GM12878 (cell line): Measurements from ENCODE around the gene ASB14. TPM values are rescaled to one million over a fixed set of nuclear protein-coding genes. Genes with fewer than 3 reads are reported as not detected.

Experiments used
- ATAC-seq: fragments of 200-7000 bp; cut with Tn5 transposase; 3 replicates; pipeline ENCODE4 v1.9.1; 2020; ENCODE audit warnings: mild to moderate bottlenecking, moderate library complexity
- BruUV-seq: library from RNA; stranded (reverse); fragments of 400-500 nt; replicated peaks from 2 replicates; lab custom pipeline; 2021; lab: Mats Ljungman, UMichigan
- CTCF ChIA-PET: fragments of 300-600 bp; sonication (Branson Sonifier 250); formaldehyde crosslinking; extraction: SDS; loops from one replicate; lab custom pipeline; 2021; ENCODE audit warnings: inconsistent platforms; lab: Yijun Ruan, JAX
- POLR2A ChIA-PET: fragments of 350-600 bp; formaldehyde crosslinking; extraction: SDS; loops from one replicate; lab custom pipeline; 2021; ENCODE audit warnings: inconsistent platforms; lab: Charles Lee
- RAD21 ChIA-PET: fragments of 300-600 bp; sonication (Branson Sonifier 250); formaldehyde crosslinking; loops from one replicate; lab custom pipeline; 2023; ENCODE audit warnings: antibody characterized with exemption; ENCODE audit not compliant: unreplicated experiment; lab: Charles Lee
- SMC1A ChIA-PET: fragments of 300-600 bp; sonication (Branson Sonifier 250); formaldehyde crosslinking; loops from one replicate; lab custom pipeline; 2023; ENCODE audit not compliant: unreplicated experiment, uncharacterized antibody; lab: Charles Lee
- DNase-seq: peaks from one replicate; pipeline ENCODE4 v3.0.0-alpha.2; 2011; ENCODE audit warnings: low read depth, low spot score
- FAIRE-seq: peaks from 3 replicates; lab custom pipeline; 2011; peaks lifted over from hg19 to GRCh38; lab: Jason Lieb, UNC
- H2AFZ ChIP-seq: 2 replicates; pipeline ENCODE4 v1.6.0; 2011; ENCODE audit warnings: low read depth, low read length, control low read depth; ENCODE audit not compliant: control insufficient read depth
- H3K27ac ChIP-seq: 2 replicates; pipeline ENCODE4 v1.5.1; 2011; ENCODE audit warnings: control low read depth; ENCODE audit not compliant: control insufficient read depth, insufficient read depth
- H3K27me3 ChIP-seq, 2 experiments: replicated peaks in 1 of 2; 2 replicates each; pipeline versions ENCODE4 v1.6.0 to v1.6.1; 2011; ENCODE audit warnings: low read length in 1 of 2; ENCODE audit not compliant: control insufficient read depth in 2 of 2, insufficient read depth in 2 of 2
- H3K36me3 ChIP-seq, 2 experiments: 2 replicates each; pipeline ENCODE4 v1.5.1; 2011; ENCODE audit warnings: low read length in 1 of 2; ENCODE audit not compliant: control insufficient read depth in 2 of 2, insufficient read depth in 2 of 2
- H3K4me1 ChIP-seq: 2 replicates; pipeline ENCODE4 v1.6.1; 2011; ENCODE audit warnings: mild to moderate bottlenecking, low read length, moderate library complexity, mixed read lengths; ENCODE audit not compliant: control insufficient read depth, insufficient read depth
- H3K4me2 ChIP-seq: 2 replicates; pipeline ENCODE4 v1.6.0; 2011; ENCODE audit warnings: control low read depth; ENCODE audit not compliant: control insufficient read depth, insufficient read depth
- H3K4me3 ChIP-seq: fragments of 200-600 bp; sonication (generic); 2 replicates; pipeline ENCODE4 v1.5.1; 2016
- H3K79me2 ChIP-seq: 2 replicates; pipeline ENCODE4 v1.6.0; 2011; ENCODE audit warnings: low read length; ENCODE audit not compliant: control insufficient read depth, insufficient read depth
- H3K9ac ChIP-seq: 2 replicates; pipeline ENCODE4 v1.8.0; 2011; ENCODE audit warnings: low read length, control low read depth, mixed read lengths; ENCODE audit not compliant: control insufficient read depth, insufficient read depth
- H3K9me3 ChIP-seq: replicated peaks from 3 replicates; pipeline ENCODE4 v1.5.1; 2011; ENCODE audit warnings: mild to moderate bottlenecking, low read length; ENCODE audit not compliant: control insufficient read depth, insufficient read depth
- H4K20me1 ChIP-seq: 2 replicates; pipeline ENCODE4 v1.6.0; 2011; ENCODE audit not compliant: control insufficient read depth, insufficient read depth
- BRCA1 ChIP-seq: IDR thresholded peaks from 2 replicates; pipeline ENCODE4 v1.6.1; 2011; ENCODE audit warnings: low read depth, low read length, improper control_type of control experiment
- CHD4 ChIP-seq: fragments of 200-600 bp; sonication (generic); IDR thresholded peaks from 2 replicates; pipeline ENCODE4 v1.6.1; 2016; ENCODE audit warnings: mild to moderate bottlenecking
- ESRRA ChIP-seq: IDR thresholded peaks from 2 replicates; pipeline ENCODE4 v1.6.1; 2012; ENCODE audit warnings: mild to moderate bottlenecking, low read length, improper control_type of control experiment
- FOXK2 ChIP-seq: fragments of 450-650 bp; IDR thresholded peaks from 2 replicates; pipeline ENCODE4 v1.6.1; 2017; ENCODE audit warnings: mild to moderate bottlenecking, moderate library complexity
- HDAC6 ChIP-seq: fragments of 200-600 bp; sonication (generic); IDR thresholded peaks from one replicate; pipeline ENCODE4 v1.8.0; 2017; ENCODE audit warnings: antibody characterized with exemption; ENCODE audit not compliant: unreplicated experiment
- MYC ChIP-seq: IDR thresholded peaks from 2 replicates; pipeline ENCODE4 v1.6.1; 2011; ENCODE audit warnings: mild to moderate bottlenecking, low read length, moderate library complexity, inconsistent platforms; ENCODE audit not compliant: insufficient read depth, insufficient replicate concordance, insufficient read length, severe bottlenecking
- POLR2A ChIP-seq: IDR thresholded peaks from 2 replicates; pipeline ENCODE4 v1.6.1; 2011; ENCODE audit warnings: low read depth, mild to moderate bottlenecking, low read length
- POLR2AphosphoS2 ChIP-seq: IDR thresholded peaks from 2 replicates; pipeline ENCODE4 v1.6.1; 2011; ENCODE audit warnings: low read depth, mild to moderate bottlenecking, low read length, improper control_type of control experiment, moderate library complexity
- POLR2AphosphoS5 ChIP-seq: IDR thresholded peaks from 2 replicates; pipeline ENCODE4 v1.6.1; 2011; ENCODE audit warnings: mild to moderate bottlenecking, low read length, inconsistent platforms
- STAT3 ChIP-seq: IDR thresholded peaks from 2 replicates; pipeline ENCODE4 v1.6.1; 2011; ENCODE audit warnings: low read depth, low read length, improper control_type of control experiment
- TARDBP ChIP-seq: IDR thresholded peaks from 2 replicates; pipeline ENCODE4 v1.6.1; 2016; ENCODE audit warnings: borderline replicate concordance
- TBL1XR1 ChIP-seq: IDR thresholded peaks from 2 replicates; pipeline ENCODE4 v1.6.1; 2012; ENCODE audit warnings: low read depth, low read length, improper control_type of control experiment
- WGBS: methylation state at CpG from one replicate; pipeline ENCODE4 v1.1.6; 2016; ENCODE audit warnings: low lambda C conversion rate; ENCODE audit not compliant: insufficient replicate concordance, insufficient coverage; ENCODE audit errors: missing lambda C conversion rate; 5-methylcytosine and 5-hydroxymethylcytosine counted together
- in situ Hi-C: fragments of 300-500 bp; cut with MboI; formaldehyde crosslinking; loops from 9 replicates; pipeline ENCODE4 v1.14.3; 2018; ENCODE audit warnings: mixed read lengths
- intact Hi-C: fragments of 100-400 bp; cut with micrococcal nuclease; formaldehyde crosslinking; loops from one replicate; pipeline ENCODE4 v1.14.2; 2022; ENCODE audit not compliant: unreplicated experiment
- polyA plus RNA-seq, 11 experiments: library from polyadenylated mRNA; depleted of rRNA in 4 of 11; unstranded in 6 of 11; stranded (reverse) in 5 of 11; fragments of >200 nt; fragmentation: Nextera tagmentation in 4 of 11; fragmentation: Illumina TruSeq in 1 of 11; extraction: Ambion mirVana in 4 of 11; extraction: Trizol in 1 of 11; gene quantifications; 1 replicate in 1 of 11; 2 replicates in 10 of 11; pipeline versions ENCODE4 v1.2.1 to v1.2.3, GENCODE V29; 2011 to 2016; ENCODE audit warnings: inconsistent platforms in 2 of 11, missing spikeins in 2 of 11, low read depth in 1 of 11
- total RNA-seq, 4 experiments: library from RNA; depleted of rRNA in 3 of 4; stranded (reverse); fragments of >200 nt in 3 of 4; fragmentation: Illumina TruSeq in 1 of 4; extraction: Trizol in 1 of 4; gene quantifications; 2 replicates each; pipeline versions ENCODE4 v1.2.1 to v1.2.3, GENCODE V29; 2013 to 2021
- TF ChIP-seq, protein P1 (sequence below): IDR thresholded peaks from 2 replicates; pipeline ENCODE4 v1.6.1; 2011; ENCODE audit warnings: borderline replicate concordance, low read depth, mild to moderate bottlenecking, moderate library complexity, low read length; ENCODE audit not compliant: insufficient read depth, poor library complexity, severe bottlenecking
- TF ChIP-seq, protein P2 (sequence below): fragments of 450-650 bp; IDR thresholded peaks from 2 replicates; pipeline ENCODE4 v1.6.1; 2017; ENCODE audit warnings: mild to moderate bottlenecking

ASB14 gene
- total and polyA plus RNA-seq, 10 of the 15 experiments (the other 5 are each of a cell fraction or from before 2014, with no cell fraction given), result 0.18 to 0.63 (median 0.21) TPM; not detected in 6

DNA sequence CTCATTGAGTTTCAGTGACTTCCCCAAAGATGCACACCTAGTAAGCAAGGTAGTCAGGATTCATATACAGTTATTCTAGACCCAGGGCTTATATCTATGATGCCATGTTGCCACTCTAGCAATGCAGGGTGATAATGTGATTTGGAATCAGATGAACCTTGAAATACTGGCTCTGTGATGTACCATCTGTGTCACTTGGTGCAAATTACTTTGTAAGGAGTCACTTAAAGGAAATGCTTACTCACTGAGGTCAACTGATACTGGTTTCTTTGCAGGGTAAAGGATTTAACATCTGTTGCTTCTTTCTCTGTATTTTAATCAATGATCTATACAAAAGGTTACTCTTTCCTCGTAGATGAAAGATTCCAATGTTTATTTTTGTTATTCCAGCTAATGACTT is 10.8 kb downstream of the ASB14 start:
- BruUV-seq, result no TSS peak
- ATAC-seq, result no peak
- intact Hi-C loops, result no loop called here

DNA sequence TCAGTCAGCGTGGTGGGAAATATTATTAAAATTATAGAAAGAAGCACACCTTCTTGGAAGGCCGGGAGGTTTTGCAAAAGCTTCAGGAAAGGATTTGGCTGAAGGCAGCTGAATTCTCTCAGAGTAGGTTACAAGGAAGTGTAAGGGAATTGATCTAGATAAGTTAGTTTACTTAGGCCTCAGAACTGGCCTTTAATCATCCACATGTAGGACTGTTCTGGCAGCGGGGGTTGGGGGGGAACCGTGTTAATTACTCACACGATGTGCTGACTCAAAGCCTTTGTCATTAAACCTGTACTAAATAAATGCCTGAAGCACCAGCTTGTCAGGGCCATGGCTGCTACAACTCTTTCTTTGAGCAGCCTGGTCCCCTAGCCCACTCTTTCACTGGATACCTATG is 12.8 kb downstream of the ASB14 start:
- POLR2A ChIA-PET, result interaction anchor here (0.6 to 0.7 kb wide), 2 partner anchors 10 to 272 kb away, joined by 4 to 9 read pairs; no protein-coding TSS in a partner anchor
- CTCF ChIA-PET, result interaction anchor here (0.6 to 1.2 kb wide), 2 partner anchors 110 to 323 kb away, joined by 3 to 4 read pairs; no protein-coding TSS in a partner anchor
- in situ Hi-C loops, result no loop called here

More for the DNA sequence above, 10.8 kb downstream of the ASB14 start:
- POLR2A ChIA-PET, result interaction anchor here (0.6 kb wide), 1 partner anchor 56 kb away, joined by 3 read pairs; no protein-coding TSS in a partner anchor
- no peaks in the 10 kb centered on the region; the same call in 2 of the 3 replicates for H3K9me3 ChIP-seq
- no peak overlapping the region for H3K9ac ChIP-seq
- 36% methylated on average over 1 of the region's 1 CpG for WGBS
- H4K20me1 ChIP-seq, result no peaks in the 10 kb centered on the region
- H3K4me1 ChIP-seq, result no peaks in the 10 kb centered on the region
- TF ChIP-seq POLR2AphosphoS2 (0 out of 2 replicates have a peak, but pooled peaks have one; percentile 27), BRCA1 (no peak)
- TF ChIP-seq, all 136 proteins: peak for 1
- ChIA-PET SMC1A (interaction anchor here (0.6 kb wide), 1 partner anchor 23 kb away, joined by 4 read pairs; no protein-coding TSS in a partner anchor), RAD21 (no interaction called here), CTCF (no interaction called here)
- Histone ChIP-seq H3K4me2 (no peak overlapping the region), H3K79me2 (no peaks in the 10 kb centered on the region), H3K36me3 (no peaks in the 10 kb centered on the region), H3K4me3 (no peak overlapping the region), H3K27me3 (no peaks in the 10 kb centered on the region), H3K27ac (no peak overlapping the region), H2AFZ (no peak overlapping the region)
- FAIRE-seq (no peak), DNase-seq (no peak)
- in situ Hi-C loops, result no loop called here

More for the DNA sequence above, 12.8 kb downstream of the ASB14 start:
- no peaks in the 10 kb centered on the region for H3K36me3 ChIP-seq
- H3K27ac ChIP-seq, result no peak overlapping the region
- no peak overlapping the region for H3K4me2 ChIP-seq
- RAD21 ChIA-PET, result no interaction called here
- no peak overlapping the region for H3K9ac ChIP-seq
- SMC1A ChIA-PET, result no interaction called here
- no peak overlapping the region for H2AFZ ChIP-seq
- H4K20me1 ChIP-seq, result no peaks in the 10 kb centered on the region
- no peaks in the 10 kb centered on the region for H3K4me1 ChIP-seq
- H3K27me3 ChIP-seq, result no peaks in the 10 kb centered on the region
- no peak for ATAC-seq
- 98% methylated on average over 5 of the region's 5 CpGs for WGBS
- intact Hi-C loops, result no loop called here
- H3K79me2 ChIP-seq, result no peaks in the 10 kb centered on the region
- no peaks in the 10 kb centered on the region for H3K9me3 ChIP-seq
- H3K4me3 ChIP-seq, result no peak overlapping the region
- no peak for DNase-seq
- no peak for FAIRE-seq
- TF ChIP-seq POLR2AphosphoS5 (no peak), FOXK2 (no peak), ESRRA (no peak), TBL1XR1 (no peak), STAT3 (no peak), POLR2A (no peak), MYC (no peak), TARDBP (no peak), POLR2AphosphoS2 (no peak), CHD4 (no peak), HDAC6 (no peak)
- TF ChIP-seq, protein P1, sequence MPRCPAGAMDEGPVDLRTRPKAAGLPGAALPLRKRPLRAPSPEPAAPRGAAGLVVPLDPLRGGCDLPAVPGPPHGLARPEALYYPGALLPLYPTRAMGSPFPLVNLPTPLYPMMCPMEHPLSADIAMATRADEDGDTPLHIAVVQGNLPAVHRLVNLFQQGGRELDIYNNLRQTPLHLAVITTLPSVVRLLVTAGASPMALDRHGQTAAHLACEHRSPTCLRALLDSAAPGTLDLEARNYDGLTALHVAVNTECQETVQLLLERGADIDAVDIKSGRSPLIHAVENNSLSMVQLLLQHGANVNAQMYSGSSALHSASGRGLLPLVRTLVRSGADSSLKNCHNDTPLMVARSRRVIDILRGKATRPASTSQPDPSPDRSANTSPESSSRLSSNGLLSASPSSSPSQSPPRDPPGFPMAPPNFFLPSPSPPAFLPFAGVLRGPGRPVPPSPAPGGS, result no peak
- TF ChIP-seq, protein P2, sequence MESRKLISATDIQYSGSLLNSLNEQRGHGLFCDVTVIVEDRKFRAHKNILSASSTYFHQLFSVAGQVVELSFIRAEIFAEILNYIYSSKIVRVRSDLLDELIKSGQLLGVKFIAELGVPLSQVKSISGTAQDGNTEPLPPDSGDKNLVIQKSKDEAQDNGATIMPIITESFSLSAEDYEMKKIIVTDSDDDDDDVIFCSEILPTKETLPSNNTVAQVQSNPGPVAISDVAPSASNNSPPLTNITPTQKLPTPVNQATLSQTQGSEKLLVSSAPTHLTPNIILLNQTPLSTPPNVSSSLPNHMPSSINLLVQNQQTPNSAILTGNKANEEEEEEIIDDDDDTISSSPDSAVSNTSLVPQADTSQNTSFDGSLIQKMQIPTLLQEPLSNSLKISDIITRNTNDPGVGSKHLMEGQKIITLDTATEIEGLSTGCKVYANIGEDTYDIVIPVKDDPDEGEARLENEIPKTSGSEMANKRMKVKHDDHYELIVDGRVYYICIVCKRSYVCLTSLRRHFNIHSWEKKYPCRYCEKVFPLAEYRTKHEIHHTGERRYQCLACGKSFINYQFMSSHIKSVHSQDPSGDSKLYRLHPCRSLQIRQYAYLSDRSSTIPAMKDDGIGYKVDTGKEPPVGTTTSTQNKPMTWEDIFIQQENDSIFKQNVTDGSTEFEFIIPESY, result no peak
- no TSS peak for BruUV-seq
